A673 (cell line): ENCODE results near the gene SLC38A3.

Experiments
- CTCF ChIP-seq: fragments of 300-800, 200-600 bp; sonication (generic); conservative IDR thresholded peaks from 2 replicates; pipeline ENCODE4 v1.5.1; 2017; ENCODE audit warnings: low read depth, mild to moderate bottlenecking, antibody characterized with exemption, low read length, moderate library complexity, mixed read lengths
- EZH2 ChIP-seq: fragments of 200-600 bp; sonication (generic); IDR thresholded peaks from 2 replicates; pipeline ENCODE4 v1.6.1; 2017; ENCODE audit warnings: borderline replicate concordance, low read depth, mild to moderate bottlenecking, mixed read lengths, antibody characterized with exemption, low read length; ENCODE audit not compliant: poor library complexity, severe bottlenecking

DNA sequence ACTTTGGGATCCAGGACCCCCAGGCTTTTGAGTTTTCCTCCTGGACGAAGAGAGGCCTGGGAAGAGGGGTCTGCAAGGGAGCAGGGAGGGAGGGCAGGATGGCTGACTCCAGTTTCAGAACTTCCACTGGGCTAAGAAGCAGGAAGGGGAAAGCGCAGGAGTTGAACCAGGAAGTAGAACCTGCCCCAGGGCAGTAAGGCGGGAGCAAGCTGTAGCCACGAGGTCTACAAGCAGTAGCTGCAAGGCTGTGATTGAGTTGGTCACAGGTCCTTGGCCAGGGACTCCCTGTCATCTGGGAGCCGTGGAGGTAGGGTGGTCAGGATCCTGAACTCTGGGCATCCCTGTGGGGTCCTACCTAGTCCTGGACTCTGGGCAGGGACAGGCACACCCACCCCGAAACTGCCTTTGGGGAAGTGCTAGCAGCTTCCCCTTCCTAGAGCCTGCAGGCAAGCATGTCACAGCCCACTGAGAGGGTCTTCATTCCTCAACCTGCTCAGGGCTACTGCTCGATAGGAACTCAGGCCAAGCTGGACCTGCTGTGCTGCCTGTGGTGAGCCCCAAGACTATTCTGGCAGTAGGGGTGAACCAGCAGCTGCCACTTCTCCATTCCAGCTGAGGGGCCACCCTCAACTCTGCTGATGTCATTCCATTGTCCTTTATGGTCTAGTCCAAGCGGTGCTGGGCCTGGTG, 25.2 kb downstream of the SLC38A3 start:
- no peak for TF ChIP-seq CTCF
- no peak for TF ChIP-seq EZH2
